ENCODE measurements around the gene BRPF1. TPM values are rescaled to one million over a fixed set of nuclear protein-coding genes. Genes with fewer than 3 reads are reported as not detected.
"Not testable (repeated sequence)": the region's sequence is repeated elsewhere in the genome, so short reads cannot be mapped to it uniquely, and the experiment has no call there.

BRPF1 gene
- total RNA-seq, 1 donor, result 14.5 TPM

- TF ChIP-seq CTCF (IDR thresholded peaks at IDR 0.05; ENCODE audit: extremely low read depth, low read depth, low read length), result no peak
- Histone ChIP-seq H3K4me2 (ENCODE audit: insufficient read depth, low read length) (peak overlapping the region; percentile 92), H3K4me1 (ENCODE audit: insufficient read depth, low read length) (peaks cover 23% of the 10 kb centered on the region), H3K27ac (ENCODE audit: low read depth, low read length) (peak overlapping the region; percentile 52), H3K9me3 (ENCODE audit: low read depth, low read length) (no peaks in the 10 kb centered on the region), H3K36me3 (ENCODE audit: insufficient read depth, low read length) (peaks cover 4% of the 10 kb centered on the region), H2AFZ (ENCODE audit: low read length) (peak overlapping the region; percentile 80), H4K20me1 (ENCODE audit: insufficient read depth, low read length) (no peaks in the 10 kb centered on the region), H3K79me2 (ENCODE audit: insufficient read depth, low read length) (peaks cover 21% of the 10 kb centered on the region), H3K4me3 (ENCODE audit: insufficient read depth, low read length) (peak overlapping the region; percentile 78), H3K27me3 (ENCODE audit: insufficient read depth, low read length) (no peaks in the 10 kb centered on the region)
- peak; percentile 77 for DNase-seq (ENCODE audit: insufficient read length, low spot score, missing footprints)
These were observed 38.8 kb downstream of the BRPF1 start for GRCh38 chr3:9770276-9770812.

GRCh38 chr3:9771007-9771406 lies 39.5 kb downstream of the BRPF1 start:
- H3K4me1 ChIP-seq (ENCODE audit: insufficient read depth, low read length), result peaks cover 23% of the 10 kb centered on the region
- not testable (repeated sequence) for H3K36me3 ChIP-seq (ENCODE audit: insufficient read depth, low read length); H3K4me3 ChIP-seq (ENCODE audit: insufficient read depth, low read length)

GRCh38 chr3:9776896-9777693 lies 45.6 kb downstream of the BRPF1 start:
- TF ChIP-seq CTCF (IDR thresholded peaks at IDR 0.05; ENCODE audit: extremely low read depth, low read depth, low read length), result no peak
- no peaks in the 10 kb centered on the region for H3K9me3 ChIP-seq (ENCODE audit: low read depth, low read length)
- peak overlapping the region; percentile 2 for H3K4me2 ChIP-seq (ENCODE audit: insufficient read depth, low read length)
- H3K27me3 ChIP-seq (ENCODE audit: insufficient read depth, low read length), result no peaks in the 10 kb centered on the region
- peaks cover 14% of the 10 kb centered on the region for H3K36me3 ChIP-seq (ENCODE audit: insufficient read depth, low read length)
- DNase-seq (ENCODE audit: insufficient read length, low spot score, missing footprints), result peak; percentile 58
- no peaks in the 10 kb centered on the region for H3K79me2 ChIP-seq (ENCODE audit: insufficient read depth, low read length)
- no peak overlapping the region for H2AFZ ChIP-seq (ENCODE audit: low read length)
- peak overlapping the region; percentile 35 for H3K27ac ChIP-seq (ENCODE audit: low read depth, low read length)
- peaks cover 23% of the 10 kb centered on the region for H3K4me1 ChIP-seq (ENCODE audit: insufficient read depth, low read length)
- no peak overlapping the region for H3K4me3 ChIP-seq (ENCODE audit: insufficient read depth, low read length)
- H4K20me1 ChIP-seq (ENCODE audit: insufficient read depth, low read length), result no peaks in the 10 kb centered on the region

More at GRCh38 chr3:9771007-9771406, 39.5 kb downstream of the BRPF1 start:
- not testable (repeated sequence) for H2AFZ ChIP-seq (ENCODE audit: low read length); H3K4me2 ChIP-seq (ENCODE audit: insufficient read depth, low read length); H3K9me3 ChIP-seq (ENCODE audit: low read depth, low read length); DNase-seq (ENCODE audit: insufficient read length, low spot score, missing footprints); H3K27ac ChIP-seq (ENCODE audit: low read depth, low read length); H3K27me3 ChIP-seq (ENCODE audit: insufficient read depth, low read length); H4K20me1 ChIP-seq (ENCODE audit: insufficient read depth, low read length)
- peaks cover 21% of the 10 kb centered on the region for H3K79me2 ChIP-seq (ENCODE audit: insufficient read depth, low read length)

GRCh38 chr3:9777694-9778021 lies 46.1 kb downstream of the BRPF1 start:
- H4K20me1 ChIP-seq (ENCODE audit: insufficient read depth, low read length), result no peaks in the 10 kb centered on the region
- TF ChIP-seq CTCF (IDR thresholded peaks at IDR 0.05; ENCODE audit: extremely low read depth, low read depth, low read length), result no peak

More at GRCh38 chr3:9777694-9778021, 46.1 kb downstream of the BRPF1 start:
- no peaks in the 10 kb centered on the region for H3K27me3 ChIP-seq (ENCODE audit: insufficient read depth, low read length)
- no peak for DNase-seq (ENCODE audit: insufficient read length, low spot score, missing footprints)
- H3K27ac ChIP-seq (ENCODE audit: low read depth, low read length), result peak overlapping the region; percentile 35
- peaks cover 23% of the 10 kb centered on the region for H3K4me1 ChIP-seq (ENCODE audit: insufficient read depth, low read length)
- no peaks in the 10 kb centered on the region for H3K79me2 ChIP-seq (ENCODE audit: insufficient read depth, low read length)
- H3K4me3 ChIP-seq (ENCODE audit: insufficient read depth, low read length), result peak overlapping the region; percentile 2
- H3K4me2 ChIP-seq (ENCODE audit: insufficient read depth, low read length), result peak overlapping the region; percentile 2
- H3K9me3 ChIP-seq (ENCODE audit: low read depth, low read length), result no peaks in the 10 kb centered on the region
- no peak overlapping the region for H2AFZ ChIP-seq (ENCODE audit: low read length)
- peaks cover 17% of the 10 kb centered on the region for H3K36me3 ChIP-seq (ENCODE audit: insufficient read depth, low read length)
